HepG2 (cell line): ENCODE measurements around the gene RBPMS2. TPM values are rescaled to one million over a fixed set of nuclear protein-coding genes. Genes with fewer than 3 reads are reported as not detected.

Source experiments
- ATAC-seq: fragments of 200-7000 bp; cut with Tn5 transposase; 3 replicates; pipeline ENCODE4 v1.9.1; 2020; ENCODE audit warnings: mild to moderate bottlenecking, moderate library complexity
- BruUV-seq: library from RNA; stranded (reverse); fragments of 400-500 nt; replicated peaks from 2 replicates; lab custom pipeline; 2021; lab: Mats Ljungman, UMichigan
- CTCF ChIA-PET: fragments of 300-600 bp; formaldehyde crosslinking; extraction: SDS; loops from one replicate; lab custom pipeline; 2021; ENCODE audit warnings: low total read pairs, inconsistent platforms, low intra/inter-chr PET ratio; lab: Yijun Ruan, JAX
- POLR2A ChIA-PET: fragments of 350-600 bp; sonication (Branson Sonifier 250); formaldehyde crosslinking; loops from one replicate; lab custom pipeline; 2020; ENCODE audit warnings: antibody characterized with exemption, inconsistent platforms; lab: Yijun Ruan, JAX
- DNase-seq: peaks from one replicate; pipeline ENCODE4 v3.0.0-alpha.2; 2015; ENCODE audit warnings: low spot score
- FAIRE-seq: peaks from 3 replicates; lab custom pipeline; 2011; peaks lifted over from hg19 to GRCh38; lab: Jason Lieb, UNC
- H2AFZ ChIP-seq: one replicate; pipeline ENCODE4 v1.6.1; 2011; ENCODE audit warnings: low read length, inconsistent platforms
- H3K27ac ChIP-seq: fragments of 300-600 bp; 3 replicates; pipeline ENCODE4 v1.8.0; 2011; ENCODE audit warnings: mixed run types, mild to moderate bottlenecking, mixed read lengths, low read length, inconsistent platforms; ENCODE audit not compliant: insufficient read depth; ENCODE audit errors: extremely low read length
- H3K27me3 ChIP-seq, 2 experiments: fragments of 200-600 bp in 1 of 2; 2 replicates in 1 of 2; 3 replicates in 1 of 2; pipeline versions ENCODE4 v1.6.0 to v1.8.0; 2011; ENCODE audit warnings: low read length in 2 of 2, mild to moderate bottlenecking in 2 of 2, moderate library complexity in 2 of 2, inconsistent platforms in 1 of 2; ENCODE audit not compliant: insufficient read depth in 2 of 2, control insufficient read depth in 1 of 2
- H3K36me3 ChIP-seq, 2 experiments: fragments of 200-600 bp in 1 of 2; replicated peaks in 1 of 2; 2 replicates in 1 of 2; 3 replicates in 1 of 2; pipeline versions ENCODE4 v1.5.1 to v1.8.0; 2011; ENCODE audit warnings: low read length in 2 of 2, inconsistent platforms in 1 of 2; ENCODE audit not compliant: insufficient read depth in 2 of 2, control insufficient read depth in 1 of 2
- H3K4me1 ChIP-seq: 2 replicates; pipeline ENCODE4 v1.5.1; 2012; ENCODE audit warnings: low read length, inconsistent platforms; ENCODE audit not compliant: insufficient read depth
- H3K4me2 ChIP-seq: 2 replicates; pipeline ENCODE4 v1.6.0; 2011; ENCODE audit warnings: low read depth, low read length, inconsistent platforms
- H3K4me3 ChIP-seq, 3 experiments: fragments of 200-600 bp in 1 of 3; sonication (generic), shearing (Covaris generic) in 1 of 3; replicated peaks in 1 of 3; 2 replicates each; pipeline ENCODE4 v1.5.1; 2011 to 2016; ENCODE audit warnings: low read length in 3 of 3, inconsistent platforms in 2 of 3, low read depth in 2 of 3, mild to moderate bottlenecking in 2 of 3, control low read depth in 1 of 3, mixed read lengths in 1 of 3; ENCODE audit not compliant: insufficient read depth in 1 of 3
- H3K79me2 ChIP-seq: one replicate; pipeline ENCODE4 v1.6.1; 2011; ENCODE audit warnings: low read length, inconsistent platforms; ENCODE audit not compliant: insufficient read depth
- H3K9ac ChIP-seq: 2 replicates; pipeline ENCODE4 v1.6.0; 2011; ENCODE audit warnings: mild to moderate bottlenecking, low read depth, low read length, inconsistent platforms; ENCODE audit not compliant: insufficient read depth
- H3K9me3 ChIP-seq: 2 replicates; pipeline ENCODE4 v1.5.1; 2012; ENCODE audit warnings: mild to moderate bottlenecking, low read length
- H4K20me1 ChIP-seq: 2 replicates; pipeline ENCODE4 v1.6.0; 2011; ENCODE audit warnings: inconsistent platforms, mild to moderate bottlenecking, low read length, moderate library complexity; ENCODE audit not compliant: insufficient read depth
- CEBPZ ChIP-seq: IDR thresholded peaks from 2 replicates; pipeline ENCODE4 v1.6.1; 2012; ENCODE audit warnings: low read length, improper control_type of control experiment
- HBP1 ChIP-seq: IDR thresholded peaks from 2 replicates; pipeline ENCODE4 v1.6.1; 2016; ENCODE audit warnings: low read depth, control low read depth
- KAT2B ChIP-seq: fragments of 150-350 bp; IDR thresholded peaks from 2 replicates; pipeline ENCODE4 v1.6.1; 2014; ENCODE audit warnings: low read depth, low read length, borderline replicate concordance
- MXI1 ChIP-seq: IDR thresholded peaks from 3 replicates; pipeline ENCODE4 v1.6.1; 2012; ENCODE audit warnings: low read depth, low read length, inconsistent platforms, borderline replicate concordance
- POLR2AphosphoS5 ChIP-seq: IDR thresholded peaks from 2 replicates; pipeline ENCODE4 v1.6.1; 2012; ENCODE audit warnings: low read depth, low read length
- REXO4 ChIP-seq: sonication (generic); formaldehyde crosslinking; IDR thresholded peaks from 2 replicates; pipeline ENCODE4 v1.8.0; 2022; ENCODE audit warnings: missing genetic modification reagents, mild to moderate bottlenecking, borderline replicate concordance
- SRY ChIP-seq: sonication (generic); formaldehyde crosslinking; IDR thresholded peaks from 2 replicates; pipeline ENCODE4 v1.8.0; 2022; ENCODE audit warnings: mild to moderate bottlenecking, missing genetic modification reagents
- TEF ChIP-seq: sonication (generic); formaldehyde crosslinking; IDR thresholded peaks from 2 replicates; pipeline ENCODE4 v1.5.0; 2020; ENCODE audit warnings: missing genetic modification reagents
- ZKSCAN8 ChIP-seq: IDR thresholded peaks from 2 replicates; pipeline ENCODE4 v1.6.1; 2016; ENCODE audit warnings: borderline replicate concordance, missing genetic modification reagents, missing compliant biosample characterization
- ZNF3 ChIP-seq: IDR thresholded peaks from 2 replicates; pipeline ENCODE4 v1.7.0; 2017; ENCODE audit warnings: inconsistent platforms
- ZNF441 ChIP-seq: sonication (generic); formaldehyde crosslinking; IDR thresholded peaks from 2 replicates; pipeline ENCODE4 v1.7.0; 2021; ENCODE audit warnings: missing genetic modification reagents, borderline replicate concordance
- ZNF484 ChIP-seq: sonication (generic); formaldehyde crosslinking; IDR thresholded peaks from 2 replicates; pipeline ENCODE4 v1.5.1; 2020; ENCODE audit warnings: mild to moderate bottlenecking, low read depth, missing genetic modification reagents, borderline replicate concordance
- ZNF549 ChIP-seq: sonication (generic); formaldehyde crosslinking; IDR thresholded peaks from 2 replicates; pipeline ENCODE4 v1.5.0; 2020; ENCODE audit warnings: missing genetic modification reagents
- ZNF710 ChIP-seq: sonication (generic); formaldehyde crosslinking; IDR thresholded peaks from 2 replicates; pipeline ENCODE4 v1.5.0; 2020; ENCODE audit warnings: mild to moderate bottlenecking, missing genetic modification reagents, borderline replicate concordance
- ZNF75D ChIP-seq: sonication (generic); formaldehyde crosslinking; IDR thresholded peaks from 2 replicates; pipeline ENCODE4 v1.8.1; 2023; ENCODE audit warnings: missing genetic modification reagents, mild to moderate bottlenecking, borderline replicate concordance
- WGBS: methylation state at CpG from one replicate; pipeline ENCODE4 v1.1.6; 2017; ENCODE audit warnings: low lambda C conversion rate; 5-methylcytosine and 5-hydroxymethylcytosine counted together
- in situ Hi-C: cut with HindIII; loops from 2 replicates; pipeline ENCODE4 v1.10.0; 2017; ENCODE audit warnings: low pct_unique_long_range_greater_than_20kb; ENCODE audit not compliant: extremely low pct_ligation_motif_present
- intact Hi-C: fragments of 100-400 bp; cut with micrococcal nuclease; formaldehyde crosslinking; loops from one replicate; pipeline ENCODE4 v1.10.0; 2022; ENCODE audit not compliant: unreplicated experiment
- polyA plus RNA-seq, 8 experiments: library from polyadenylated mRNA; depleted of rRNA in 3 of 8; stranded (reverse) in 7 of 8; unstranded in 1 of 8; fragments of >200 nt; fragmentation: Illumina TruSeq in 4 of 8; extraction: Trizol in 4 of 8; gene quantifications; 2 replicates each; pipeline versions ENCODE4 v1.2.1 to v1.2.3, GENCODE V29; 2011 to 2016; ENCODE audit warnings: low read depth in 4 of 8, missing spikeins in 1 of 8, mixed read lengths in 1 of 8; ENCODE audit not compliant: insufficient read depth in 1 of 8
- total RNA-seq, 5 experiments: library from RNA; depleted of rRNA; stranded (reverse); fragments of >200 nt; fragmentation: Illumina TruSeq; extraction: Trizol; gene quantifications; 2 replicates each; pipeline ENCODE4 v1.2.3, GENCODE V29; 2016; ENCODE audit warnings: low read depth in 1 of 5

RBPMS2 gene
- total and polyA plus RNA-seq, 2 of the 13 experiments (the other 11 are each of a cell fraction or from before 2014, with no cell fraction given), result 0.08 TPM; not detected in 1

GRCh38 chr15:64776402-64776786 lies 1.0 kb upstream of the RBPMS2 start:
- Histone ChIP-seq H3K9me3 (no peaks in the 10 kb centered on the region), H3K4me3 (peak overlapping the region in 2 of 3 experiments; percentile 53 to 69; a peak in 1 of 6 replicates), H3K9ac (no peak overlapping the region), H3K36me3 (no peaks in the 10 kb centered on the region), H3K27ac (no peak overlapping the region), H3K27me3 (peaks cover 7 to 45% of the 10 kb centered on the region in 2 experiments; a peak in 4 of 5 replicates), H3K4me2 (peak overlapping the region; percentile 69; the same call in 1 of the 2 replicates), H3K4me1 (peaks cover 14% of the 10 kb centered on the region), H2AFZ (no peak overlapping the region), H4K20me1 (no peaks in the 10 kb centered on the region), H3K79me2 (no peaks in the 10 kb centered on the region)
- intact Hi-C loops, result no loop called here
- no peak for FAIRE-seq
- ChIA-PET CTCF (no interaction called here), POLR2A (no interaction called here)
- in situ Hi-C loops, result no loop called here
- DNase-seq, result no peak
- ATAC-seq, result no peak
- 42% methylated on average over 25 of the region's 25 CpGs for WGBS
- no TSS peak for BruUV-seq
- TF ChIP-seq ZKSCAN8 (CRISPR knock-in tag), result no peak
- TF ChIP-seq ZNF75D (CRISPR knock-in tag), result no peak
- no peak for TF ChIP-seq CEBPZ
- no peak for TF ChIP-seq POLR2AphosphoS5
- TF ChIP-seq KAT2B, result no peak
- TF ChIP-seq ZNF441 (CRISPR knock-in tag), result no peak
- TF ChIP-seq HBP1 (CRISPR knock-in tag), result no peak
- TF ChIP-seq SRY (CRISPR knock-in tag), result no peak
- TF ChIP-seq REXO4 (CRISPR knock-in tag), result no peak
- no peak for TF ChIP-seq ZNF3
- TF ChIP-seq ZNF484 (CRISPR knock-in tag), result no peak
- TF ChIP-seq TEF (CRISPR knock-in tag), result no peak
- no peak for TF ChIP-seq ZNF710 (CRISPR knock-in tag)
- no peak for TF ChIP-seq MXI1
- no peak for TF ChIP-seq ZNF549
